ENCODE data around the gene NPIPA7. TPM values are rescaled to one million over a fixed set of nuclear protein-coding genes. Genes with fewer than 3 reads are reported as not detected.
"Not testable (repeated sequence)": the region's sequence is repeated elsewhere in the genome, so short reads cannot be mapped to it uniquely, and the experiment has no call there.

Gene NPIPA7
- 3.9 and 9.4 TPM in 2 replicates for total RNA-seq

DNA sequence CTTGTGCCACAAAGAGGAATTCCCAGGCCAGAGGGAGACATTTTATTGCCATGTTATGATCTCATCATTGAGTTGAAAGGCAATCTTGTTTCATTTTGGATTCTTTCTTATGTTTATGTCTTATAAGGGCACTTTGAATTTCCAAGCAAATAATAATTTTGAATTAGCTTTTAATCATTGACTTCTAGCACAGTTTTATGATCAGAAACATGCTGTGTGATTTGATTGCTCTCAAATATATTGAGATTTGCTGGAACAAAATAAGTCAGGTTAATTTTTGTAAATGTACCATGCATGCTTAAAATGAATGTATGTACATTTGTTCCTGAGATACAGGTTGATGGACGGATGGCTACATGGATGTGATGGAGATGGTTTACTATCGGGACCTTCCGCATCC, at the start of gene NPIPA7:
NPIPA7 (plus strand) TSS at position 301 of the 400 bp plus-strand sequence. CDS start 105 bp downstream, outside the sequence.
- H3K4me1 Mint-ChIP-seq (ENCODE audit: low read depth); H3K27ac Mint-ChIP-seq; H3K9me3 Mint-ChIP-seq; DNase-seq (ENCODE audit: low spot score); H3K27me3 Mint-ChIP-seq (ENCODE audit: insufficient read depth); intact Hi-C loops (cut with micrococcal nuclease); H3K36me3 Mint-ChIP-seq (ENCODE audit: low read depth); H3K4me3 Mint-ChIP-seq: not testable (repeated sequence)

DNA sequence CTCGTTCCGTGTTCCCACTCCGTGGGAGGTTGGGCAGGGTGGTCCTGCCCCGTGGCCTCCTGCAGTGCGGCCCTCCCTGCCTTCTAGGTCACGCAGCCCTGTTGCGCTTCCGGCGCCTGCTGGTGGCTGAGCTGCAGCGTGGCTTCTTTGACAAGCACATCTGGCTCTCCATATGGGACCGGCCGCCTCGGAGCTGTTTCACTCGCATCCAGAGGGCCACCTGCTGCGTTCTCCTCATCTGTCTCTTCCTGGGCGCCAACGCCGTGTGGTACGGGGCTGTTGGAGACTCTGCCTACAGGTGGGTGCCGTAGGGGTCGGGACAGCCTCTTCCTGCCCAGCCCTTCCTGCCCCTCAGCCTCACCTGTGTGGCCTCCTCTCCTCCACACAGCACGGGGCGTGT, 47.5 kb upstream of the NPIPA7 start:
- H3K4me1 Mint-ChIP-seq (ENCODE audit: low read depth), result not testable (repeated sequence)

DNA sequence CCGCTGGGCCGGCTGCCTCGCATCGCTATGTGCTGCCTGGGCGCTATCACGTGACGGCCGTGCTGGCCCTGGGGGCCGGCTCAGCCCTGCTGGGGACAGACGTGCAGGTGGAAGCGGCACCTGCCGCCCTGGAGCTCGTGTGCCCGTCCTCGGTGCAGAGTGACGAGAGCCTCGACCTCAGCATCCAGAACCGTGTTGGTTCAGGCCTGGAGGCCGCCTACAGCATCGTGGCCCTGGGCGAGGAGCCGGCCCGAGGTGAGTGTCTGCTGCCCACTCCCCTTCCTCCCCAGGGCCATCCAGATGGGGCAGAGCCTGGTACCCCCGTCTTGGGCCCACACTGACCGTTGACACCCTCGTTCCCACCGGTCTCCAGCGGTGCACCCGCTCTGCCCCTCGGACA, 21.4 kb upstream of the NPIPA7 start:
- H3K4me3 Mint-ChIP-seq; intact Hi-C loops (cut with micrococcal nuclease); H3K27me3 Mint-ChIP-seq (ENCODE audit: insufficient read depth); H3K9me3 Mint-ChIP-seq; H3K4me1 Mint-ChIP-seq (ENCODE audit: low read depth); DNase-seq (ENCODE audit: low spot score); H3K36me3 Mint-ChIP-seq (ENCODE audit: low read depth); H3K27ac Mint-ChIP-seq: not testable (repeated sequence)

More for the DNA sequence above, 47.5 kb upstream of the NPIPA7 start:
- H3K27me3 Mint-ChIP-seq (ENCODE audit: insufficient read depth); intact Hi-C loops (cut with micrococcal nuclease); H3K4me3 Mint-ChIP-seq; DNase-seq (ENCODE audit: low spot score); H3K9me3 Mint-ChIP-seq; H3K36me3 Mint-ChIP-seq (ENCODE audit: low read depth); H3K27ac Mint-ChIP-seq: not testable (repeated sequence)

DNA sequence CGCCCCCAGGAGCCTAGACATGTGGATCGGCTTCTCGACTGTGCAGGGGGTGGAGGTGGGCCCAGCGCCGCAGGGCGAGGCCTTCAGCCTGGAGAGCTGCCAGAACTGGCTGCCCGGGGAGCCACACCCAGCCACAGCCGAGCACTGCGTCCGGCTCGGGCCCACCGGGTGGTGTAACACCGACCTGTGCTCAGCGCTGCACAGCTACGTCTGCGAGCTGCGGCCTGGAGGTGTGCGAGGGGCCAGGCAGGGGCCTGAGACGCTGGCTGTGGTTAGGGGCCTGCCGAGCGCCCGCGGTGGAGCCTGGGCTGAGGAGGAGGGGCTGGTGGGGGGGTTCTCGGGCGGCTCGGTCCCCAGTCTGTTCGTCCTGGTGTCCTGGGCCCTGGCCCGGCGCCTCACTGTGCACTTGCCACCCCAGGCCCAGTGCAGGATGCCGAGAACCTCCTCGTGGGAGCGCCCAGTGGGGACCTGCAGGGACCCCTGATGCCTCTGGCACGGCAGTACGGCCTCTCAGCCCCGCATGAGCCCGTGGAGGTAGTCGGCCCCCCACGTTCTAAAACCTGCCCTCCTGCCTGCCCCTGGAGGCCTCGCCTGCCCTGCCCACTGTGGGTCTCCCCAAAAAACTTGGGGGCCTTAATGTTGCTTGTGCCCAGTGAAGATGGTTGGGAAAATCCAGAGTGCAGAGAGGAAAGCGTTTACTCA, 20.2 kb upstream of the NPIPA7 start:
- H3K4me3 Mint-ChIP-seq; H3K36me3 Mint-ChIP-seq (ENCODE audit: low read depth); intact Hi-C loops (cut with micrococcal nuclease); H3K27ac Mint-ChIP-seq; H3K27me3 Mint-ChIP-seq (ENCODE audit: insufficient read depth); DNase-seq (ENCODE audit: low spot score); H3K4me1 Mint-ChIP-seq (ENCODE audit: low read depth); H3K9me3 Mint-ChIP-seq: not testable (repeated sequence)

DNA sequence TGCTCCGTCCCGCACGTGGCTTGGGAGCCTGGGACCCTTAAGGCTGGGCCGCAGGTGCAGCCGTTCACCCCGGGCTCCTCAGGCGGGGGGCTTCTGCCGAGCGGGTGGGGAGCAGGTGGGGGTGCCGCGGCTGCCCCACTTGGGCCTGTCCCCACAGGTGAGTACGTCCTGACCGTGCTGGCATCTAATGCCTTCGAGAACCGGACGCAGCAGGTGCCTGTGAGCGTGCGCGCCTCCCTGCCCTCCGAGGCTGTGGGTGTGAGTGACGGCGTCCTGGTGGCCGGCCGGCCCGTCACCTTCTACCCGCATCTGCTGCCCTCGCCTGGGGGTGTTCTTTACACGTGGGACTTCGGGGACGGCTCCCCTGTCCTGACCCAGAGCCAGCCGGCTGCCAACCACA, 15.3 kb upstream of the NPIPA7 start:
- H3K27ac Mint-ChIP-seq; intact Hi-C loops (cut with micrococcal nuclease); DNase-seq (ENCODE audit: low spot score); H3K9me3 Mint-ChIP-seq; H3K4me3 Mint-ChIP-seq; H3K4me1 Mint-ChIP-seq (ENCODE audit: low read depth); H3K36me3 Mint-ChIP-seq (ENCODE audit: low read depth); H3K27me3 Mint-ChIP-seq (ENCODE audit: insufficient read depth): not testable (repeated sequence)

DNA sequence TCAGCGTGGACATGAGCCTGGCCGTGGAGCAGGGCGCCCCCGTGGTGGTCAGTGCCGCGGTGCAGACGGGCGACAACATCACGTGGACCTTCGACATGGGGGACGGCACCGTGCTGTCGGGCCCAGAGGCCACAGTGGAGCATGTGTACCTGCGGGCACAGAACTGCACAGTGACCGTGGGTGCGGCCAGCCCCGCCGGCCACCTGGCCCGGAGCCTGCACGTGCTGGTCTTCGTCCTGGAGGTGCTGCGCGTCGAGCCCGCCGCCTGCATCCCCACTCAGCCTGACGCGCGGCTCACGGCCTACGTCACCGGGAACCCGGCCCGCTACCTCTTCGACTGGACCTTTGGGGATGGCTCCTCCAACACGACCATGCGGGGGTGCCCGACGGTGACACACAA, 14.8 kb upstream of the NPIPA7 start:
- H3K9me3 Mint-ChIP-seq; H3K27me3 Mint-ChIP-seq (ENCODE audit: insufficient read depth); DNase-seq (ENCODE audit: low spot score); H3K36me3 Mint-ChIP-seq (ENCODE audit: low read depth); H3K27ac Mint-ChIP-seq; intact Hi-C loops (cut with micrococcal nuclease); H3K4me1 Mint-ChIP-seq (ENCODE audit: low read depth); H3K4me3 Mint-ChIP-seq: not testable (repeated sequence)

DNA sequence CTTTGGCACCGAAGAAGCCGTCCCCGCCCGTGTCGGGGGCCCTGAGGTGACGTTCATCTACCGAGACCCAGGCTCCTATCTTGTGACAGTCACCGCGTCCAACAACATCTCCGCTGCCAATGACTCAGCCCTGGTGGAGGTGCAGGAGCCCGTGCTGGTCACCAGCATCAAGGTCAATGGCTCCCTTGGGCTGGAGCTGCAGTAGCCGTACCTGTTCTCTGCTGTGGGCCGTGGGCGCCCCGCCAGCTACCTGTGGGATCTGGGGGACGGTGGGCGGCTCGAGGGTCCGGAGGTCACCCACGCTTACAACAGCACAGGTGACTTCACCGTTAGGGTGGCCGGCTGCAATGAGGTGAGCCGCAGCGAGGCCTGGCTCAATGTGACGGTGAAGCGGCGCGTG, 14.2 kb upstream of the NPIPA7 start:
- H3K27me3 Mint-ChIP-seq (ENCODE audit: insufficient read depth); H3K4me3 Mint-ChIP-seq; intact Hi-C loops (cut with micrococcal nuclease): not testable (repeated sequence)

DNA sequence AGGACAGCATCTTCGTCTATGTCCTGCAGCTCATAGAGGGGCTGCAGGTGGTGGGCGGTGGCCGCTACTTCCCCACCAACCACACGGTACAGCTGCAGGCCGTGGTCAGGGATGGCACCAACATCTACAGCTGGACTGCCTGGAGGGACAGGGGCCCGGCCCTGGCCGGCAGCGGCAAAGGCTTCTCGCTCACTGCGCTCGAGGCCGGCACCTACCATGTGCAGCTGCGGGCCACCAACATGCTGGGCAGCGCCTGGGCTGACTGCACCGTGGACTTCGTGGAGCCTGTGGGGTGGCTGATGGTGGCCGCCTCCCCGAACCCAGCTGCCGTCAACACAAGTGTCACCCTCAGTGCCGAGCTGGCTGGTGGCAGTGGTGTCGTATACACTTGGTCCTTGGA, 13.6 kb upstream of the NPIPA7 start:
- H3K4me3 Mint-ChIP-seq; H3K27ac Mint-ChIP-seq; DNase-seq (ENCODE audit: low spot score); intact Hi-C loops (cut with micrococcal nuclease); H3K4me1 Mint-ChIP-seq (ENCODE audit: low read depth); H3K27me3 Mint-ChIP-seq (ENCODE audit: insufficient read depth); H3K9me3 Mint-ChIP-seq; H3K36me3 Mint-ChIP-seq (ENCODE audit: low read depth): not testable (repeated sequence)

More for the DNA sequence above, 14.2 kb upstream of the NPIPA7 start:
- DNase-seq (ENCODE audit: low spot score); H3K36me3 Mint-ChIP-seq (ENCODE audit: low read depth); H3K9me3 Mint-ChIP-seq; H3K27ac Mint-ChIP-seq; H3K4me1 Mint-ChIP-seq (ENCODE audit: low read depth): not testable (repeated sequence)

DNA sequence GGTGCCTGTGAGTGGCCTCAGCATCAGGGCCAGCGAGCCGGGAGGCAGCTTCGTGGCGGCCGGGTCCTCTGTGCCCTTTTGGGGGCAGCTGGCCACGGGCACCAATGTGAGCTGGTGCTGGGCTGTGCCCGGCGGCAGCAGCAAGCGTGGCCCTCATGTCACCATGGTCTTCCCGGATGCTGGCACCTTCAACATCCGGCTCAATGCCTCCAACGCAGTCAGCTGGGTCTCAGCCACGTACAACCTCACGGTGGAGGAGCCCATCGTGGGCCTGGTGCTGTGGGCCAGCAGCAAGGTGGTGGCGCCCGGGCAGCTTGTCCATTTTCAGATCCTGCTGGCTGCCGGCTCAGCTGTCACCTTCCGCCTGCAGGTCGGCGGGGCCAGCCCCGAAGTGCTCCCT, 13.1 kb upstream of the NPIPA7 start:
- H3K4me1 Mint-ChIP-seq (ENCODE audit: low read depth); H3K9me3 Mint-ChIP-seq; H3K36me3 Mint-ChIP-seq (ENCODE audit: low read depth); H3K27ac Mint-ChIP-seq; DNase-seq (ENCODE audit: low spot score); H3K27me3 Mint-ChIP-seq (ENCODE audit: insufficient read depth); H3K4me3 Mint-ChIP-seq; intact Hi-C loops (cut with micrococcal nuclease): not testable (repeated sequence)

DNA sequence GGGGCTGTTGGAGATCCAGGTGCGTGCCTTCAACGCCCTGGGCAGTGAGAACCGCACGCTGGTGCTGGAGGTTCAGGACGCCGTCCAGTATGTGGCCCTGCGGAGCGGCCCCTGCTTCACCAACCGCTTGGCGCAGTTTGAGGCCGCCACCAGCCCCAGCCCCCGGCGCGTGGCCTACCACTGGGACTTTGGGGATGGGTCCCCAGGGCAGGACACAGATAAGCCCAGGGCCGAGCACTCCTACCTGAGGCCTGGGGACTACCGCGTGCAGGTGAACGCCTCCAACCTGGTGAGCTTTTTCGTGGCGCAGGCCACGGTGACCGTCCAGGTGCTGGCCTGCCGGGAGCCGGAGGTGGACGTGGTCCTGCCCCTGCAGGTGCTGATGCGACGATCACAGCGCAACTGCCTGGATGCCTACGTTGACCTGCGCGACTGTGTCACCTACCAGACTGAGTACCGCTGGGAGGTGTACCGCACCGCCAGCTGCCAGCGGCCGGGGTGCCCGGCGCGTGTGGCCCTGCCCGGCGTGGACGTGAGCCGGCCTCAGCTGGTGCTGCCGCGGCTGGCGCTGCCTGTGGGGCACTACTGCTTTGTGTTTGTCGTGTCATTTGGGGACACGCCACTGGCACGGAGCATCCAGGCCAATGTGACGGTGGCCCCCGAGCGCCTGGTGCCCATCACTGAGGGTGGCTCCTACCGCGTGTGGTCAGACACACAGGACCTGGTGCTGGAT, 12.2 kb upstream of the NPIPA7 start:
- H3K4me1 Mint-ChIP-seq (ENCODE audit: low read depth); H3K9me3 Mint-ChIP-seq; DNase-seq (ENCODE audit: low spot score); H3K27me3 Mint-ChIP-seq (ENCODE audit: insufficient read depth); H3K4me3 Mint-ChIP-seq; intact Hi-C loops (cut with micrococcal nuclease); H3K27ac Mint-ChIP-seq; H3K36me3 Mint-ChIP-seq (ENCODE audit: low read depth): not testable (repeated sequence)

DNA sequence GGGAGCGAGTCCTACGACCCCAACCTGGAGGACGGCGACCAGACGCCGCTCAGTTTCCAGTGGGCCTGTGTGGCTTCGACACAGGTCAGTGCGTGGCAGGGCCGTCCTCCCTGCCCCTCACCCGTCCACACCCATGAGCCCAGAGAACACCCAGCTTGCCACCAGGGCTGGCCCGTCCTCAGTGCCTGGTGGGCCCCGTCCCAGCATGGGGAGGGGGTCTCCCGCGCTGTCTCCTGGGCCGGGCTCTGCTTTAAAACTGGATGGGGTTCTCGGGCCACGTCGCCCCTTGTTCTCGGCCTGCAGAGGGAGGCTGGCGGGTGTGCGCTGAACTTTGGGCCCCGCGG, 11.7 kb upstream of the NPIPA7 start:
- H3K9me3 Mint-ChIP-seq; H3K27me3 Mint-ChIP-seq (ENCODE audit: insufficient read depth); H3K27ac Mint-ChIP-seq; H3K4me3 Mint-ChIP-seq; intact Hi-C loops (cut with micrococcal nuclease); DNase-seq (ENCODE audit: low spot score); H3K4me1 Mint-ChIP-seq (ENCODE audit: low read depth); H3K36me3 Mint-ChIP-seq (ENCODE audit: low read depth): not testable (repeated sequence)

DNA sequence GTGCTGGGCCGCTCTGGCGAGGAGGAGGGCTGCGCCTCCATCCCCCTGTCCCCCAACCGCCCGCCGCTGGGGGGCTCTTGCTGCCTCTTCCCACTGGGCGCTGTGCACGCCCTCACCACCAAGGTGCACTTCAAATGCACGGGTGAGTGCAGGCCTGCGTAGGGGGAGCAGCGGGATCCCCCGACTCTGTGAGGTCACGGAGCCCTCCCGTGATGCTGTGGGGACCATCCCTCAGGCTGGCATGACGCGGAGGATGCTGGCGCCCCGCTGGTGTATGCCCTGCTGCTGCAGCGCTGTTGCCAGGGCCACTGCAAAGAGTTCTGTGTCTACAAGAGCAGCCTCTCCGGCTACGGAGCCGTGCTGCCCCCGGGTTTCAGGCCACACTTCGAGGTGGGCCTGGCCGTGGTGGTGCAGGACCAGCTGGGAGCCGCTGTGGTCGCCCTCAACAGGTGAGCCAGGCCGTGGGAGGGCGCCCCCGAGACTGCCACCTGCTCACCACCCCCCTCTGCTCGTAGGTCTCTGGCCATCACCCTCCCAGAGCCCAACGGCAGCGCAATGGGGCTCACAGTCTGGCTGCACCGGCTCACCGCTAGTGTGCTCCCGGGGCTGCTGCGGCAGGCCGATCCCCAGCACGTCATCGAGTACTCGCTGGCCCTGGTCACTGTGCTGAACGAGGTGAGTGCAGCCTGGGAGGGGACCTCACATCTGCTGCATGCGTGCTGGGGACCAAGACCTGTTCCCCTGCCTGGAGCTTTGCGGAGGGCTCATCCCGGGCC, 9.7 kb upstream of the NPIPA7 start:
- DNase-seq (ENCODE audit: low spot score); H3K9me3 Mint-ChIP-seq; H3K4me1 Mint-ChIP-seq (ENCODE audit: low read depth); H3K4me3 Mint-ChIP-seq; H3K27me3 Mint-ChIP-seq (ENCODE audit: insufficient read depth); H3K36me3 Mint-ChIP-seq (ENCODE audit: low read depth); intact Hi-C loops (cut with micrococcal nuclease); H3K27ac Mint-ChIP-seq: not testable (repeated sequence)

DNA sequence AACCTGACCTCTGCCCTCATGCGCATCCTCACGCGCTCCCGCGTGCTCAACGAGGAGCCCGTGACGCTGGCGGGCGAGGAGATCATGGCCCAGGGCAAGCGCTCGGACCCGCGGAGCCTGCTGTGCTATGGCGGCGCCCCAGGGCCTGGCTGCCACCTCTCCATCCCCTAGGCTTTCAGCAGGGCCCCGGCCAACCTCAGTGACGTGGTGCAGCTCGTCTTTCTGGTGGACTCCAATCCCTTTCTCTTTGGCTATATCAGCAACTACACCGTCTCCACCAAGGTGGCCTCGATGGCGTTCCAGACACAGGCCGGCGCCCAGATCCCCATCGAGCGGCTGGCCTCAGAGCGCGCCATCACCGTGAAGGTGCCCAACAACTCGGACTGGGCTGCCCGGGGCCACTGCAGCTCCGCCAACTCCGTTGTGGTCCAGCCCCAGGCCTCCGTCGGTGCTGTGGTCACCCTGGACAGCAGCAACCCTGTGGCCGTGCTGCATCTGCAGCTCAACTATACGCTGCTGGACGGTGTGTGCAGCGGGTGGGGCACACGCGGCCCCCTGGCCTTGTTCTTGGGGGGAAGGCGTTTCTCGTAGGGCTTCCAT, 7.7 kb upstream of the NPIPA7 start:
- H3K4me3 Mint-ChIP-seq; H3K27ac Mint-ChIP-seq; H3K4me1 Mint-ChIP-seq (ENCODE audit: low read depth); H3K9me3 Mint-ChIP-seq; intact Hi-C loops (cut with micrococcal nuclease); H3K27me3 Mint-ChIP-seq (ENCODE audit: insufficient read depth); H3K36me3 Mint-ChIP-seq (ENCODE audit: low read depth); DNase-seq (ENCODE audit: low spot score): not testable (repeated sequence)

All from activated T-helper 1 cell treated with anti-CD3 and anti-CD28 coated beads, Interleukin-12 subunit alpha, Interleukin-12 subunit beta, Interleukin-2, Interleukin-4 antibody, amounts not matched to agents 30 ng/mL and 10 ng/mL and 1 ng/mL, durations not matched to agents 14 hours and 24 hours and 36 hours (primary cell).